Caco-2 (cell line): ENCODE data around the gene ZNF575. TPM values are rescaled to one million over a fixed set of nuclear protein-coding genes. Genes with fewer than 3 reads are reported as not detected.

Experiments
- BruUV-seq: library from RNA; stranded (reverse); fragments of 400-500 nt; replicated peaks from 2 replicates; lab custom pipeline; 2021; lab: Mats Ljungman, UMichigan
- CTCF ChIA-PET: fragments of 300-600 bp; sonication (Branson Sonifier 250); formaldehyde crosslinking; loops from one replicate; lab custom pipeline; 2022; ENCODE audit warnings: antibody characterized with exemption; lab: Charles Lee
- POLR2A ChIA-PET: fragments of 300-600 bp; sonication (Branson Sonifier 250); formaldehyde crosslinking; loops from one replicate; lab custom pipeline; 2022; ENCODE audit warnings: antibody characterized with exemption; lab: Charles Lee
- DNase-seq, 2 experiments: peaks; one replicate each; pipeline versions ENCODE4 v3.0.0 to v3.0.0-alpha.2; 2020 to 2022
- H3K27me3 ChIP-seq: replicated peaks from 2 replicates; pipeline ENCODE4 v1.6.0; 2011; ENCODE audit warnings: low read length; ENCODE audit not compliant: control insufficient read depth, insufficient read depth
- H3K36me3 ChIP-seq: 2 replicates; pipeline ENCODE4 v1.5.1; 2011; ENCODE audit warnings: low read length; ENCODE audit not compliant: control insufficient read depth, insufficient read depth
- H3K4me1 ChIP-seq: fragments of 250-450 bp; sonication (Bioruptor Pico); 2 replicates; pipeline ENCODE4 v1.5.1; 2020; ENCODE audit warnings: mild to moderate bottlenecking
- H3K4me3 ChIP-seq: 2 replicates; pipeline ENCODE4 v1.5.1; 2011; ENCODE audit warnings: low read depth, mild to moderate bottlenecking, control low read depth, low read length
- H3K9me3 ChIP-seq: fragments of 250-450 bp; sonication (Bioruptor Pico); 2 replicates; pipeline ENCODE4 v1.5.1; 2020; ENCODE audit warnings: mild to moderate bottlenecking, moderate library complexity
- H3K27ac Mint-ChIP-seq: one replicate; pipeline ENCODE4 v1.8.0; 2022; ENCODE audit warnings: mixed read lengths; ENCODE audit not compliant: unreplicated experiment
- H3K27me3 Mint-ChIP-seq: one replicate; pipeline ENCODE4 v1.8.0; 2022; ENCODE audit warnings: mixed read lengths; ENCODE audit not compliant: insufficient read depth, unreplicated experiment
- H3K36me3 Mint-ChIP-seq: one replicate; pipeline ENCODE4 v1.8.0; 2022; ENCODE audit warnings: mild to moderate bottlenecking, mixed read lengths; ENCODE audit not compliant: insufficient read depth, unreplicated experiment
- H3K4me1 Mint-ChIP-seq: one replicate; pipeline ENCODE4 v1.8.0; 2022; ENCODE audit warnings: low read depth, mixed read lengths; ENCODE audit not compliant: unreplicated experiment
- H3K4me3 Mint-ChIP-seq: one replicate; pipeline ENCODE4 v1.8.0; 2022; ENCODE audit warnings: mild to moderate bottlenecking, moderate library complexity, mixed read lengths; ENCODE audit not compliant: unreplicated experiment
- H3K9me3 Mint-ChIP-seq: one replicate; pipeline ENCODE4 v1.8.0; 2022; ENCODE audit warnings: mixed read lengths; ENCODE audit not compliant: unreplicated experiment
- intact Hi-C: fragments of 100-400 bp; cut with micrococcal nuclease; formaldehyde crosslinking; loops from one replicate; pipeline ENCODE4 v1.10.0; 2022; ENCODE audit not compliant: unreplicated experiment
- total RNA-seq: library from RNA; stranded (reverse); gene quantifications from 2 replicates; pipeline ENCODE4 v1.2.3, GENCODE V29; 2022
- TF ChIP-seq, protein P1 (sequence below), 2 experiments: fragments of 200-600 bp in 1 of 2; IDR thresholded peaks; 1 replicate in 1 of 2; 2 replicates in 1 of 2; pipeline versions ENCODE4 v1.5.1 to v1.8.0; 2011 to 2022; ENCODE audit warnings: antibody characterized with exemption in 1 of 2, control low read depth in 1 of 2, inconsistent platforms in 1 of 2, low read depth in 1 of 2, low read length in 1 of 2, mild to moderate bottlenecking in 1 of 2, moderate library complexity in 1 of 2; ENCODE audit not compliant: insufficient read depth in 1 of 2, severe bottlenecking in 1 of 2, unreplicated experiment in 1 of 2

Gene ZNF575
- total RNA-seq, 1 experiment from 2014 or later = 1.00 TPM

DNA sequence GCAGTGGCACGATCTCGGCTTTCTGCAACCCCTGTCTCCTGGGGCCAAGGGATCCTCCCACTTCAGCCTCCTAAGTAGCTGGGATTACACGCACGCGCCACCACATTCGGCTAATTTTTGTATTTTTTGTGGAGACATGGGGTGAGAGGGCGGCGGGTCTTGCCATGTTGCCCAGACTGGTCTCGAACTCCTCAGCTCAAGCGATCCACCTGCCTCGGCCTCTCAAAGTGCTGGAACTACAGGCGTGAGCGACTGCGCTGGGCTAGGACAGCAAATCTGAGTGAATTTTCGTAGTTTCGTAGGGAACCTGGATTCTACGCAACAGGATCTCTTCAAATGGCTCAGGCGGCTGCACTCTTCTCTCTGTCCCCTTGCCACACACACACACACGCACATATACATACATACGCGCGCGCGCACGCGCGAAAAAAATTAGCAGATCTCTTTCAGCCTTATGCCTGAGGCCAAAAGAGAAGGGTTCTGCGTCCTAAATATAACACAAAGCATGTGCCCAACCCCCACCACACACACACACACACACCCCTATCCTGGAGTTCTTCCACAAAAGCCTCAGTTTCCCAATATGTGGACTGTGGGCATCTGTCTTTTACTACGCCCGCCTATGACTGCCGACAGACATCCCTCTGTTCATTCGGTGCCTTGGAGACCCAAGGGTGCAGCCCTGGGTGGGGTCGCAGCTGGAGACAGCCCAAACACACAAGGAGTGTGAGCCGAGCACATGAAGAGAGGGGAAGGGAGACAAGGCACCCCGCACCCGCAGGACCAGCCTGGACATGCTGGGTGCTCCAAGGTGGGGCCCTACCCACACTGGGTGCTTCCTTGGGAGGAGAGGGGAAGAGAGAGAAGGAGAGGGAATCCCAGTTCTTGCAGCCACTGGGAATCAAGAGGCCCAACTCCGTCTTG is 43.2 kb downstream of the ZNF575 start:
- Histone ChIP-seq H3K4me3 (peak overlapping the region; percentile 30), H3K36me3 (no peaks in the 10 kb centered on the region), H3K27me3 (no peaks in the 10 kb centered on the region), H3K4me1 (no peaks in the 10 kb centered on the region), H3K9me3 (no peaks in the 10 kb centered on the region)
- H3K9me3 Mint-ChIP-seq = no peaks in the 10 kb centered on the region
- peaks cover 10% of the 10 kb centered on the region for H3K27me3 Mint-ChIP-seq
- H3K4me1 Mint-ChIP-seq = no peaks in the 10 kb centered on the region
- TF ChIP-seq, protein P1, sequence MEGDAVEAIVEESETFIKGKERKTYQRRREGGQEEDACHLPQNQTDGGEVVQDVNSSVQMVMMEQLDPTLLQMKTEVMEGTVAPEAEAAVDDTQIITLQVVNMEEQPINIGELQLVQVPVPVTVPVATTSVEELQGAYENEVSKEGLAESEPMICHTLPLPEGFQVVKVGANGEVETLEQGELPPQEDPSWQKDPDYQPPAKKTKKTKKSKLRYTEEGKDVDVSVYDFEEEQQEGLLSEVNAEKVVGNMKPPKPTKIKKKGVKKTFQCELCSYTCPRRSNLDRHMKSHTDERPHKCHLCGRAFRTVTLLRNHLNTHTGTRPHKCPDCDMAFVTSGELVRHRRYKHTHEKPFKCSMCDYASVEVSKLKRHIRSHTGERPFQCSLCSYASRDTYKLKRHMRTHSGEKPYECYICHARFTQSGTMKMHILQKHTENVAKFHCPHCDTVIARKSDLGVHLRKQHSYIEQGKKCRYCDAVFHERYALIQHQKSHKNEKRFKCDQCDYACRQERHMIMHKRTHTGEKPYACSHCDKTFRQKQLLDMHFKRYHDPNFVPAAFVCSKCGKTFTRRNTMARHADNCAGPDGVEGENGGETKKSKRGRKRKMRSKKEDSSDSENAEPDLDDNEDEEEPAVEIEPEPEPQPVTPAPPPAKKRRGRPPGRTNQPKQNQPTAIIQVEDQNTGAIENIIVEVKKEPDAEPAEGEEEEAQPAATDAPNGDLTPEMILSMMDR (IDR thresholded peaks at IDR 0.05; ENCODE audit: insufficient read depth in 1 of 2, low read depth in 1 of 2, low read length in 1 of 2, severe bottlenecking in 1 of 2, unreplicated experiment in 1 of 2) = no peak
- POLR2A ChIA-PET = interaction anchor here (0.6 to 2.1 kb wide), 3 partner anchors 20 to 148 kb away, joined by 3 to 12 read pairs (median 3); partner anchors contain the start of genes IRGQ and ZNF576
- CTCF ChIA-PET = no interaction called here
- peak overlapping the region; percentile 95 for H3K4me3 Mint-ChIP-seq
- BruUV-seq = no TSS peak
- intact Hi-C loops = loop anchor here (1.0 kb wide), 1 partner anchor 20 kb away; the partner anchor contains the start of genes IRGQ and ZNF576
- DNase-seq = peak in 1 of 2 experiments; percentile 17
- peak overlapping the region; percentile 96 for H3K27ac Mint-ChIP-seq
- H3K36me3 Mint-ChIP-seq = peaks cover 7% of the 10 kb centered on the region

DNA sequence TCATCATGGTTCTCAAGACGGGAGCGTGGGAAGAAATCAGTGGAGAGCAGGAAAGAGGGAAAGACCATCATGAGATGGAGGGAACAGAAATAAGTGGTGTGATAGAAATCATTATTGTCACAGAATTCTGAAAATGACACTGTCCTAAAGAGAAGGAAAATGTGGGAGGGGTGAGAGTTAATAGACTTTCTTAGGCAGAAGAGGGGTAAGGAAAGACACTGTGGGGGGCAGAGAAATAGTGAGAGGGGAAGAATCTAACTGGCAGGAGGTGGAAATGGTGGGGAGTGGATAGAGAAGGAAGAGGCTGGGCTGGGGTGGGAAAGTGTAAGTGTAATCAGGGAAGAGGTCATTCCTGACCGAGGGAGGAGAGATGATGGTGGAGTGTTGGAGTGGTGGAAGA is 45.8 kb downstream of the ZNF575 start:
- no peak overlapping the region for H3K4me3 Mint-ChIP-seq
- Histone ChIP-seq H3K27me3 (no peaks in the 10 kb centered on the region), H3K4me1 (no peaks in the 10 kb centered on the region), H3K36me3 (no peaks in the 10 kb centered on the region), H3K4me3 (no peak overlapping the region), H3K9me3 (no peaks in the 10 kb centered on the region)
- H3K9me3 Mint-ChIP-seq = no peaks in the 10 kb centered on the region
- H3K27me3 Mint-ChIP-seq = peaks cover 10% of the 10 kb centered on the region
- no peak for DNase-seq
- H3K27ac Mint-ChIP-seq = no peak overlapping the region
- peaks cover 7% of the 10 kb centered on the region for H3K36me3 Mint-ChIP-seq
- ChIA-PET CTCF (no interaction called here), POLR2A (no interaction called here)
- TF ChIP-seq, protein P1 (IDR thresholded peaks at IDR 0.05; ENCODE audit: insufficient read depth in 1 of 2, low read depth in 1 of 2, low read length in 1 of 2, severe bottlenecking in 1 of 2, unreplicated experiment in 1 of 2) = no peak
- H3K4me1 Mint-ChIP-seq = no peaks in the 10 kb centered on the region
- no TSS peak for BruUV-seq
- intact Hi-C loops = no loop called here

DNA sequence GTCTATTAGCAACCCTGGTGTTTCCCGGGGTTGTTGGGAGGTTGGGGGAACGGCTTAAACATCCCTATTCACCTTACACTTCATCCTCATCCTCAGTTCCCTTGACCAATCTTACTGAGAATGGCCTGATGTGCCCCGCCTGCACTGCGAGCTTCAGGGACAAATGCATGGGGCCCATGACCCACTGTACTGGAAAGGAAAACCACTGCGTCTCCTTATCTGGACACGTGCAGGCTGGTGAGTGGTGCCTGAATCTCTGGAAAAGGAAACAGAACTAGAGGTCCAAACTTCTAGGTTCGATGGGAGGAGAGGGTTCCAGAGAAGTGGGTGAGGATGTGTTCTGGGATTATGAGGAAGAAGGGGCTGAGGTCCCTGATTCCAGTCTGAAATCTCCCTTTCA is 48.5 kb downstream of the ZNF575 start:
- CTCF ChIA-PET = interaction anchor here (0.5 kb wide), 1 partner anchor 118 kb away, joined by 4 read pairs; no protein-coding TSS in a partner anchor
- Histone ChIP-seq H3K4me1 (no peaks in the 10 kb centered on the region), H3K36me3 (no peaks in the 10 kb centered on the region), H3K4me3 (no peak overlapping the region), H3K27me3 (no peaks in the 10 kb centered on the region), H3K9me3 (no peaks in the 10 kb centered on the region)
- Mint-ChIP-seq H3K27ac (no peak overlapping the region), H3K4me1 (no peaks in the 10 kb centered on the region), H3K9me3 (no peaks in the 10 kb centered on the region), H3K36me3 (peaks cover 4% of the 10 kb centered on the region), H3K27me3 (peaks cover 10% of the 10 kb centered on the region), H3K4me3 (no peak overlapping the region)
- intact Hi-C loops = no loop called here
- no TSS peak for BruUV-seq
- TF ChIP-seq, protein P1 (IDR thresholded peaks at IDR 0.05; ENCODE audit: insufficient read depth in 1 of 2, low read depth in 1 of 2, low read length in 1 of 2, severe bottlenecking in 1 of 2, unreplicated experiment in 1 of 2) = no peak
- no peak for DNase-seq
- POLR2A ChIA-PET = no interaction called here
